HG02642 (cell line): Measurements from ENCODE around the gene CCDC167.
"Not testable (repeated sequence)": the region's sequence is repeated elsewhere in the genome, so short reads cannot be mapped to it uniquely, and the experiment has no call there.

Experiments
- ATAC-seq: cut with Tn5 transposase; IDR thresholded peaks from one replicate; pipeline ENCODE4 v1.9.1; 2021; ENCODE audit warnings: mild to moderate bottlenecking; ENCODE audit not compliant: unreplicated experiment, poor library complexity

Gene CCDC167

GRCh38 chr6:37512400-37513011, 12.8 kb upstream of the CCDC167 start:
- no peak for ATAC-seq

GRCh38 chr6:37511910-37512399, 12.3 kb upstream of the CCDC167 start:
- ATAC-seq: no peak

- no peak for ATAC-seq
Measured at GRCh38 chr6:37511201-37511600, 11.5 kb upstream of the CCDC167 start.

- ATAC-seq: no peak
Measured at GRCh38 chr6:37507690-37508421, 8.2 kb upstream of the CCDC167 start.

DNA sequence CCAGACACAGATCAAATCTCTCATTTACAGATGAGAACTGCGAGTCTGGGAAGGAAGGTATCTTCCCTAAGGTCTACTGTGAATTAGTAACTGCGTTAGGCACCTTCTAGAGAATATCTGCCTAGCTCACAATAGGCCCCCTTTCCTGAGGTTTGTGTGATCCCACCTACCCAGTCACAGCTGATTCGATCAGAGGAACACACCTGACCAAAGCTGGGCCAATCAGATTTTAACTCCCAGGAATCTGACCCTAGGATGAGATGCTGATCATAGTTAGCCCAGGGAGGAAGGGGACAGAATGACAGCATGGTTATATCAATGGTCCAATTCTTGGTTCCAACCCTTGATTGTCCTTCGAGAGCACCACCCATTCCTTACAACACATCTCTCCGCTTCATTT, 7.4 kb upstream of the CCDC167 start:
- ATAC-seq: no peak

GRCh38 chr6:37506479-37506878, 6.8 kb upstream of the CCDC167 start:
- no peak for ATAC-seq

- ATAC-seq: no peak
Measured at GRCh38 chr6:37504024-37504423, 4.3 kb upstream of the CCDC167 start.

GRCh38 chr6:37503309-37503965, 3.7 kb upstream of the CCDC167 start:
- no peak for ATAC-seq

- ATAC-seq: no peak
Measured at GRCh38 chr6:37502703-37503291, 3.1 kb upstream of the CCDC167 start.

GRCh38 chr6:37501632-37502491, 2.2 kb upstream of the CCDC167 start:
- no peak for ATAC-seq

- ATAC-seq: not testable (repeated sequence)
Measured at GRCh38 chr6:37500904-37501303, 1.2 kb upstream of the CCDC167 start.

DNA sequence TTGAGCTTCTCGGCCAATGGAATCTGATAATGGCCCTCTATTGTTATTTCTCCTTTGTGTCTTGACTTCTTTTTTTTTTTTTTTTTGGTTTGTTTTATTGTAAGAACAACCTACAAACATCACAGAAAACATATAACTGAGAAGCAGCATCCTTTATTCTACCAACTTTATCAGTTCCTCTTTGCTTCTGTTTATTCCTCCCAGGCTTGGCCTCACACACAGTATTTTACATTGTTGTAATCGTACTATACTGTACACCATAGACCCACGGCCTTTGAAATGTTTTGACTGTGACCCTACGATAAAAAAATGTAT, 558 bp upstream of the CCDC167 start:
- ATAC-seq: no peak

GRCh38 chr6:37496951-37497885, 2.5 kb downstream of the CCDC167 start:
- ATAC-seq: no peak

- no peak for ATAC-seq
Measured at GRCh38 chr6:37495244-37495934, 4.3 kb downstream of the CCDC167 start.

DNA sequence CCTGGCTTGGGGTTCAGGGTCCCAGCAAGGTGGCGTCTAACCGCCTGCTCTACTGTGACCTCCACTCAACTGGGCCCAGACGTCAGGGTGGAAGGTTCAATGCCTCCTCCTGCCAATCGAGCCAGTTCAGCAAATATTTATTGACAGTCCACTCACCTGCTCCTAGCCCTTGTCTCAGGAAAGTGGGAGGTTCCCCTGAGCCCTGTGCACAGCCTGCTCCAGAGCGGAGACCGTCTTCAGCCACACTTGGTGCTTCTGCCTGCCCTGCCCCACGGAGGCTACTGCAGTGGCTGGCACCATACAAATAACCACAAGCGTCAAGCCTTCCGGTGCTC, 6.1 kb downstream of the CCDC167 start:
- ATAC-seq: no peak

DNA sequence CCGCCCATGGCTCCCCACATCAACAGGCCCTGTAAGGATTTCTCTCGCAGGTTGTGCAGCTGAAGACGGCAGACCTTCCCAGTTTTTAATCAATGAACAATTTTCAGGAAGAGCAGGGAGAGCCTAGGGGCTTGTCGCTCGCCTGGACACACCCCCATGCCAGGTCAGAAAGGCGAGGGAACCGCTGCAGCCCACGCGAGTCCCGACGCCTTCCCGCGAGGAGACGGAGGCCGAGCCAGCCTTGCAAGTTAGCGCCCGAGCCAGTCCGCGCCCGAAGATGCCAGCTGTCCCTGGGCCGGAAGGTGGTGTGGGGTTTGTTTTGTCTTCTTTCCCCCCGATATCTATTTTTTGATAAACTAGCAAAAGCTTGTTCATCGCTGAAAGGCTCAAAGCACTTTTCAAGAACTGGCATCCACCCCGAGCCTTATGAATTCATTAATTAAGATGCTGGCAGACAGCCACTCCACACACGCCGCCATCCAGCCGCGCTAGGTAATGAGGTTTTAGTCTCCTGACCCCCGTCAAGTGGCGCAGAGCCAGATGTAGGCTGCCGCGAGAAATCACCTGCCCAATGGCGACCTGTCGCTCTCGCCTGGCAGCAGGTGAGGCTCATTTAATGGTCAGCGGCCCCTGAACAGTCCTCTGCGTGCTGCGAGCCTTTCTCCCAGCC, 6.6 kb downstream of the CCDC167 start:
- no peak for ATAC-seq

GRCh38 chr6:37492236-37492972, 7.3 kb downstream of the CCDC167 start:
- ATAC-seq: no peak

- ATAC-seq: no peak
Measured at GRCh38 chr6:37491830-37492208, 7.9 kb downstream of the CCDC167 start.
